Fibroblast of skin of left quadriceps (primary cell): Measurements from ENCODE around the gene AGBL1.

Experiments
- DNase-seq, 2 experiments: peaks; one replicate each; pipeline ENCODE4 v3.0.0-alpha.2; 2013; ENCODE audit warnings: low read depth in 2 of 2

AGBL1 gene

DNA sequence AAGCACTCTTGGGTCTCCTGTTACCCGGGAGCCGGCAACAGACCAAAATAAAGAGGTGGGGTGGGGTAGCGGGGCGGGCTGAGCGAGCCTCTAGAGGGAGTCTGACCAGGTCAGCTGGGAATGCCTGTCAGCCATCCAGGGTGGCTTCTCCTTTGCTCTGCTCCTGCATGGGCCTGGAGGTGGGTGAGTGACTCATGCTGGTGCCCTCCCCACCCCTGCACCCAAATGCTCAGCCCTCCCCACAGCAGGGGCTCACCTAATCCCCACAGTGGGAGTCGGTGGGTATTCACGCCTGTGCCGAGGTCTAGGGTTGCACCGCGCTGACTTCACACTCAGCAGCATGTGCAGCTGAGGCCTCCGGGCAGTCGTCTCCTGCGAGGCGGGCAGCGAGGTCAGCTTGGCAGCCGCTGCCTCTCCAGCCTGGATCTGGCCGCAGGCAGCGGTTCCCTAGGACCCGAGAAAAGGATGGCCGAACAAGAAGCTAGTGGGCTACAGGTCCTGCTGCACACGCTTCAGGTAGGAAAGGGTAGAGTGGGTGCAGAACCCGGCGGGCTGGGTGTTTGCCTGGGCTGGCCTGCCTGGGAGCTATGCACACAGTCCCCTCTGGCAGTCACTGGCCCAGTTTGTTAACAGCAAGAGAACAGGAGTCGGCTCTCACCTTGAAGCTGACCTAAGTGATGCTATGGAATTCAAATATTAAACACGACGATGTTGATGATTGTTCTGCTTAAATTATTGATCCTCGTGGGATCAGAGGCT is at the start of gene AGBL1:
Gene AGBL1 (plus strand): TSS at position 364 of the 759 bp plus-strand sequence.
- DNase-seq: no peak

DNA sequence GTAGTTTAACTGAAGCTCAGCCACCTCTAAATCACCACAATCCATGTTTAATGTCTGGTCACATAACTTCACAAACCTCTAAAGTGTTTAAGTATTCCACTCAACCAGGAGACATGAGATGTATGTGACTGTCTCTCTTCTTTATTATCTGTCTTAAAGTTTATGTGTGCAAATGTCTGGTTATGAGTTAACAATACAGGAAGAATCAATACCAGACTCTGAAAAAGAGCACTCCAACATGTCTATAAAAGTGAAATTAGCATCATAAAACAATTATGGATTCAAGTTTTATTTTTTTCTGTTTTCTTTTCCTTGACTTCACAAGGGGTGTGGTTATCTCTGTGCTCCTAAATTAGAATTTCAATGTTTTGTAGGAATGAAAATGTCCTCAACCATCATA is 44.8 kb upstream of the AGBL1 start:
- DNase-seq: no peak

DNA sequence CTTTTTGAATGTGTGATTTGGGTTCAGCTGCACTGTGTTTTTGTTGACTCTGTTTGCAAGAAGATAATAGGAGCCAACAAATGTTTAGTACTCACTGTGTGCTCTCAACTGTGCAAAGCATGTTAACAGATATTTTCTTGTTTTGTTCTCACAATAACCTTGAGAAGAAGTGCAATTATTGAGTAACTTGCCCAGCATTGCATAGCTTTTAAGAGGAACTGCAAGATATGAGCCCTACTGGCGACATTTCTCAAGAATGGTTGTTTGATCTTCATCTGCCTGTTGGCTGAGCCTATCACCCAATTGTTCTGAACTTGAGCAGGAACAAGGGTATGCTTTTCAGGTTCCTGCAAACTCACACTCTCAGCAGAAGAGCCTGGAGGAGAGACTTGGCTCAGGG is 43.4 kb upstream of the AGBL1 start:
- no peak for DNase-seq

DNA sequence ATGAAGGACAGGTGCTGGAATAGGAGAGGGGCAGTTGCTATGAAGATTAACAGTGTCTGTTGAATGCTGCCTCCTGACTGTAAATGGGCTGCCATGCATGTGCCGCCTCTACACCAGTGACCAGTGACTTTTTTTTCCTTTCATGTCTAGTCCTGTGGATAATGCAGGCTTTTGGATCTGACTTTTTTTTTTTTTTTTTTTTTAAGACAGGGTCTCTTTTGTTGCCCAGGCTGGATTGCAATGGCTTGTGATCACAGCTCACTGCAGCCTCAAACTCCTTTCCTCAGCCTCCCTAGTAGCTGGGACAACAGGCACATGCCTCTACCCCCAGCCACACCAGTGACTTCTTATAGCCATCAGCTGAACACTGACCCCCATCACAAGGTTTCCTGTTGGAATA is 41.2 kb upstream of the AGBL1 start:
- no peak for DNase-seq

DNA sequence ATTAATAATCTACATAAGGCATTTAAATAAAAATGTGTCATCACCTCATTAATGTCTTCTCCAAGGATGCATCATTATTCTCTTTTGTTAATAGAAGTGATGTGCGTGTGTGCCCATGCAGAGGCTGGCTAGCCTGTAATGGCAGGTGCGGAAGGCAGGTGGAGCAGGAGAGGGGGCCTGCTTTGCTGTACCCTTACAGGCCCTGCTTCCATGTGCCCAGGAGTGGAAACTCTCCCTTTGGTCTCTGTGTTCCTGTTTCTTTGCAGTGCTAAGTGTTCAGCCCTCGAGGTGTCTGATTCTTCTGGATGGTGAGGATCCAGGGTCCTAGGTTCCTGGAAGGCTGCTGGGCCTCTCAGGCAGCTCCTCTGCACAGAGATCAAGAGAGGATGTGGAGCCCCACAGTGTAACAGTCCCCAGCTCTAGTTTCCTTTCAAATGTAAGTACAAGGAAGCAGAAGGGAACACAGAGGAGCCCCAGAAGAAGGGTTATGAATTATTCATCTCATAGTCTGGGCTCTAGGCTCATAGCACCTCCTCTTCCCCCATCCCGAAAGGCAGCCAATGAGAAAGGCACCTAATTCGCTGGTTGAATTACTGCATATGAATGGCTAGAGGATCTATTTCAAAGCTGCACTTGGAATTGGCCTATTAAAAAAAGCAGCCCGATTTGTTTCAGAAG is 39.2 kb upstream of the AGBL1 start:
- DNase-seq: no peak

DNA sequence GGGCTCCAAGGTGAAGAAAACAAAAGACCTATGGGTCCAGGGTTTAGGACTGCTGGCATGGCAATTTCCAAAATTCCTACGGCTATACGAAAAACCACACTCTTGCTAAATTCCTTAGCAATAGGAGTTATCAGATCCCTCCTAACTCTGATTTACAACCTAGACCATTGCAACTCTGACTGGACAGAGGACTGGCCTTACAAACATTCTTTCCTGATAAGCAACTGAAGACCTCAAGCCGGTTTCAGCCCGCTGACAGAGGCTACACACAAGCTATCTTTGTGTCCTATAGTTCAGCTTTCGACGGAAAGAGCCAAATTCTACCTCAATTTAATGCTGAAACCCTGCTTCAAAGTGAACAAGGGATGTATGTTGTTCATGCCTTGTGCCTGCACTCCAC is 38.3 kb upstream of the AGBL1 start:
- no peak for DNase-seq

DNA sequence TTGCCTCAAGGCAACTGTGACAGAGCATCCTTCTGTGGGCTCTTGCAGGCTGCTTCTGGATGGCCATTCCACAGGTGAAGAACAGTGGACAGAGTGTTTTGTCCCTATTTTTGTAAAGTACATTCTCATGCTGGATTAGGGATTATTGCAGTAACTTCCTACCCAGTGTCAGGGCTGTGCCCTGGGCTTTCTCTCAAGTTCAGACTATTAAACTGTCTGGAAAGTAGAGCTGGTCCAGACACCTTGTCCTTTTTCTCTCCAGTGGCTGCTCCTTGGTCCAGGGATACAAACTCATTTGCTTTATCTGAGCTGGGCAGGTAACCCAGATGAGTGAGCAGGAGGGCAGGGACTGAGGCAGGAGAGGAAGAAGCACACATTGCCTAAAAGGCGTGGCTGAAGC is 37.4 kb upstream of the AGBL1 start:
- DNase-seq: no peak

DNA sequence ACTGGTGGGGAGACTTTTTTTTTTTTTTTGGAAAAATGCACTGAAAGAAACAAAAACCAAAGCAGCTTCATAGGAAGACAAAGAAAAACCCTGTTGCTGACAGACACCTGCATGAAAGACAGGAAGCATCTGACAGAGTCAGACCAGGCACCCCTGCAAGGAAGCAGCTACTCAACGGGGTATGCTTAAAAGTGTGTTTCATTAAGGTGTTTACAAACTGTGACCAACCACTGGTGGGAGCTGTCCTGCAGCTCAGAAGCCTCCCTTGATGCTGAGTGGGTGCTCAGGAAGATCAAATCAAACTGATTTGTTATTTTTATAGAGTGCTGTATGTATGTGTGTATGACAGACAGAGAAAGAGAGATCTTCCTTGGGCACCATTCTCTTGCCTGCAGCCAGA is 34.7 kb upstream of the AGBL1 start:
- no peak for DNase-seq

DNA sequence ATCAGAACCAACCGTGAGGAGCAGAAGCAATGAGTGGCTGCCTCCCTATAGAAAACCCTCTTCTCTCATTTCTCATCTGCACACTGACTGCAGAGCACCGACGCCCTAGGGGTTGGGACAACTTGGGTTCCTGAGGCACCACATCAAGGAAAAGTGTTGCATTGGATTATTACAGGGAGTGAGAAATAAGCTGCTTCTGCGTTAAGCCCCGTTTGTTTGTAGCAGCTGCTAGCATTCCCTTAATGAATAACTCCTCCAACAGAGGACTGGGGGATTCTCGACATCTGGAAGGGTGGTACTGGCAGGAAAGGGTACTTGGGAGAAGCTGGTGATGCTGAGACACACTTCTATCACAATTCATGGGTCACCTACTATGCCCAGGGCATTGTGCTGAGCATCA is 25.3 kb upstream of the AGBL1 start:
- DNase-seq: no peak

DNA sequence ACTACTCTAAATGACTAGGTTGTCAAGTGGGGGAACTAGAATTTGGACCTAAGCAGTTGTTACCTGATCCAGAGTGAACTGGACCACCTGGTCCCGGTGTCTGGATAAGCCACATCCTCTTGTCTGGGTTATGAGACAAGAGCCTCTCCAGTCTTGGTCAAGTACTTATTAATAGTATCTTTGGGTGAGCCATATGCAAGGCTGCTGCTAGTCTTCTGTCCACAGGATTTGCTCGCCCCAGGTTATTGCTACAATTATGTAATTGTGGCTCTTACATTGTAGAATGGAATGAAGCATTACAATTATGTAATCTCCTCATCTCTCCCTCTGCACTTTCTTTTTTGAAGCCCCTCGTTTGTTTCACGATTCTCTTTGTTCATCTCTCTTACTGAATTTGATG is 24.0 kb upstream of the AGBL1 start:
- DNase-seq: no peak

DNA sequence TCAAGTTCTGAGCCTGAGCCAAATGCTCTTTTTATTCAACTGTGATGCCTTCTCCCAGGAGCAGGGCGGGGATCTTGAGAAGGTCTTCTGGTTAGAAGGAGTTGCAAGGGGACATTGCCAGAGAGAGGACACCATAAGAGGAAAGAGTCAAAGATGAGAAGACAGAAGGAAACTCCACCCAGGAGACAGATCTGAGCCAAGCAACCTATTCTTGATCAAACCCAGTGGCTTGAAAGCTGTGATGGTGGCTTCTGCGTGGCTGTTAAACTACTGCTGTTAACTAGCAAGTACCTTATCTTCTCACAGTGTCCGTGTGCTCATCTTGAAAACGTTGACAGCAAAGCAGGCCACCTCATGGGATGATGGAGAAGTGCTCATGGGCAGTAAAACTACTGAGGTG is 19.8 kb upstream of the AGBL1 start:
- no peak for DNase-seq

DNA sequence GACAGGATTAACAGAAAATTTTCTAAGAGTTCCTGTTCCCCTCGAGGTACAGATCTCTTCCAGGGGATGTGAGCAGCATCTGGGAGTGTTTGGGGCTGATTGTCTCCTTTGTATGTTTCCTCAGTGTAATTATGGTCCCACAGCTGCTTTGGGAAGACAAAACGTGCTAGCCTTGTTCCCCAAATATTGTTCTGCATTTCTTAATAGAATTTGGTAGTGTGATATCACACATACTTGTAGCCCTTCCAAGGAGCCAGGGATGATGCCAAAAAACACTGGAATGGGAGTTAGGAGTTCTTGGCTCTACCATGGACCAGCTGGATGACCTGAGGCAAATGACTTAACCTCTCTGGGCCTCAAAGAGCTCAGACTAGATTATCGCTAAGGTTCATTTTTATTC is 19.0 kb upstream of the AGBL1 start:
- no peak for DNase-seq

DNA sequence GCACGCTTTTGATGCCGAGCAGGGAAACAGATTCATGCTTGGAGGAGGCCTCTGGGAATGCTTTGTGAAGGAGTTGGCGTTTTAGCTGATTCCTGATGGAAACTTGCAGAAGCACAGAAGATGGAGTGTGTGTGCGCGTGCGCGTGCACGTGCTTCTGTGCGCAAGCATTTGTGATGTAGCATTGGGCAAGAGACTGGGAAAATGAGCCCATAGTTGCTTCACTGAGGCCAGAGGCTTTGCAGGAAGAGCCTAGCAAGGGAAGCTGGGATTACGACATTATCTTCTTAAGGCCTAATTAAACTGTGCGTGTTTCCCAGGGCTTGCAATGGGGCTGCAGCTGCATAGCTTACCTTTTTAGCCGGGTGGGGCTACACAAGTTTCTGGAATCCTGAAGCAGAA is 18.1 kb upstream of the AGBL1 start:
- no peak for DNase-seq

DNA sequence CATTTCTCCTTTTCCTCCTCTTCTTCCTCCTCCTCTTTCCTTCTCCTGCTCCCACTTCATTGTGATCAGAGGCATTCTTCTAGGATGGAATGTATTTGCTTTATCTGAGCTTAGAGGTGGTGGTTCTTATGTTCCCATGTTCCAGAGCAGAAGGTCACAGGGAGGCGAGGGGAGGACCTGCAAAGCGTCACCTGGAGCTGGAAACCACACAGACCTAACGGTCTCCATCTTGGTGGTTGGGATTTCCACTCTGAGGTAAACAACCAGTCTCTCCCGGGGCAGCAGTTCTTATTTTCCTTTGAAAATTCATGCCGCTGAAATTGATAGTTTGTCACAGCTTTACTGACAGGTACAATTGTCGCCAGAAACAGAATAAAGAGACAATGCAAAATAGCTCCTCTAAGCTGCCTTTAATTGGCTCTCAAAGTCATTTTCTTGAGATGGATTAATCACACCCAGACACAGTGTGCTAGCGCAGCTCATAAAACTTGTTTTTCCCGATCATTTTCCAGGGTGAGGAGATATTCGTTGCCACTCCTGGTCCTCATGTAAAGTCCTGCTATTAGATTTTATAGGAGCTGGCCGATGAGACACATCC is 16.9 kb upstream of the AGBL1 start:
- DNase-seq: no peak

DNA sequence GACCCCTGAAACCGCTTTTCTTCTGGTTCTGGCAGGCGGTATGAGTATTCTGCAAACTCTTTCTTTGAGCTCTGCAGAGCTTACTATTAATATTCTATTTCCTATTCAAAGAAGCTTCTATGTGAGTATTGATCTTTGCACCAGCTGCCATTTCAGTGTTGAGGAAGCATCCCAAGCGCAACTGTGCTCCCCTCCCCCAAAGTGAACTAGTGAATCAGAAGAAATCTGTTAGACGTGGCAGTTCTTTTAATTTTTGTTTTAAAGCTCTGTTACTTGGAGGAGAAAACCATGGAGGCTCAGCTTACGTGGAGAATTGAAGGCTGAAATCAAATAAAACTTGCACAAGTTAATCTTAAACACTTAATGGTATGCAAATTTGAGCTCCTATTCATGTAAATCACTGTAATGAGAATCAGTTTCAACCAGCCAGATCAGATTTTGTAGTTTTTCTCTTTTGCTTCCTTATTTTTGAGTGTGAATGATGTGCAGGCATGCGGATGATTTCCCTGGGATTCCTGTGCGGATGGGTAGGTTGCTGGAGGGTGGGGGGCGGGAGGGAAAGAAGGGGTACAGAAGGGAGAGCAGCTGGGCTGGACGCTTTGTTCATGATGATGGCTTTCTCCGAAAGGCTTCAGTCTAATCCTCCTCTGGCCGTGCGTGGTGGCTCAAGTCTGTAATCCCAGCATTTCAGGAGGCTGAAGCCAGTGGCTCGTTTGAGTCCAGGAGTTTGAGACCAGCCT is 16.1 kb upstream of the AGBL1 start:
- no peak for DNase-seq

DNA sequence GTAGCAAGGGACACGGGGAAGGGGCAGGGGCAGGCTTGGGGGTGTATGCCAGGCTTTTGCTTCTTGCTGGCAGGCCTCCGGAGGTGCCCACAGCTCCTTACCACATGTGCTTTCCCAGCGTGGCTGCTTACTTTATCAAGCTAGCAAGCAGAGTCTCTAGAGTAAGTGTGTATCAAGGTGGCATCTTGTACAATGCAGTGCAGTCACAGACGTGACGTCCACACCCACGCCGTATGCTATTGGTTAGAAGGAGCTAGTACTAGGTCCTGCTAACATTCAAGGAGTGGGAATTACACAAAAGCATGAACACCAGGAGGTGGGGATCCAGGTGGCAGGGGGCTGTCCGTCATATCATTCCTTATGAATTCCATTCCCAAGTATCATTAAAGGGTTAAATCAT is 15.3 kb upstream of the AGBL1 start:
- DNase-seq: no peak

DNA sequence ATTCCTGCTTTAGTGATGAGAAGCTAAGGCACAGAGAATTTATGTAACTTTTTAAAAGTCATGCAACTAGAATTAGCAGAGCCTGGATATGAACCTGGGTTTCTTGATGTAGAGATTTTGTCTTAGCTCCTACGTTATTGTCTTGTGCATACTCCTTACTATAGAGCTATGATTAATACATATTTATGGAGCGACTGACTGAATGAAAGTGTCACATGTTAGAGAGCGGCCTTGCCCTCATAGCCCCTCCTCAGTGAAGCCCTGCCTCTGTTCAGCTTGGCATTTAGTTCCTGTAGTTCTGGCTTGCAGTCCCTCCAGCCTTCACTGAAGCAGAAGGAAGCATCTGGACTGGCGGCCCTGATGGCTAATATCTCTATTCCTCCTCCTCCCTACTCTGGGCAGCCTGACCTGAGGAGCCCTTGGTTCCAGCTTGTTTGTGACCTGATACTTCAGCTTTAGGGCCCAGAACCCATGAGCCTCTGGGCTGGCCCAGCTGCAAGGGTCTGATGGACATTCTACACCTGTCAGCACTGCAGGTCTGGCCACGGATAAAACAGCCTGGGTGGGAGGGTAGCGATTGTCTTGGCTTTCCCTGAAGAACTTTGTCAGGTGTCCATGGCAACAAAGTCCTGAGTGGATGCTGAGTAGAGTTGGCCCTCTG is 13.4 kb upstream of the AGBL1 start:
- no peak for DNase-seq

DNA sequence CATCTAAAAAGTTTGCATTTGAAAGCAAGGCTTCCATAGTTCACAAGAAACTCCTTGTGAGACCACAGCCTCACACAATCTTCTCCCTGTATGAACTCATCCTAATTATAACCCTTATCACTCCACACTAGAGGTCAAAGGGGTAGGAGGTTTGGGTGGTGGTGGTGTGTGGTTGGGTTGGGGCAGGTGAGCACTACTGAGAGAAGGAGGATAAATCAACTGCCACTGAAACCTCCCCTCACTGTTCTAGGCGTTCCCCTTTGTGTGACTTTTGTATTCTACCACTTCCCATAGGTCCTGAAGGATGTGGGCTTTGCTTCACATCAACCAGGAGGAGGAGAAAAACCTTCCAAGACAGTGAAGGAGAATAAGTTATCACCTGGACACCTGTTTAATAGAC is 6.4 kb upstream of the AGBL1 start:
- DNase-seq: no peak

DNA sequence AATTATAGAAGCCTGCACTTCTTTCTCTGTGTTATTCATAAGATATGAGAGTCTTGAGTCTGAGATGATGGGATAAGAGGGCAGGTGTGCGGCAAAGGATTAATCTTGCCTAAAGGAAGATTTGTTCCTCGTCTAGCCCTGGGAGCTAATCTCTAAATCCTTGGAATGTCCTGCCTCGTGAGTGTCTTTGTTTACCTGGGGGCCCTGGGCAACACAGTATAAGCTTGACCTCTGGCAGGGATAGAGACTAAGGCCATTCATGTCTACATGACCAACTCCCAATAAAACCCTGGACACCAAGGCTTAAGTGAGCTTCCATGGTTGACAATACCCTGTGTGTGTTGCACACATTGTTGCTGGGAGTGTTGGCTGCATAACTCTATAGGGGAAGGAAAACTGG is 3.2 kb upstream of the AGBL1 start:
- DNase-seq: no peak

DNA sequence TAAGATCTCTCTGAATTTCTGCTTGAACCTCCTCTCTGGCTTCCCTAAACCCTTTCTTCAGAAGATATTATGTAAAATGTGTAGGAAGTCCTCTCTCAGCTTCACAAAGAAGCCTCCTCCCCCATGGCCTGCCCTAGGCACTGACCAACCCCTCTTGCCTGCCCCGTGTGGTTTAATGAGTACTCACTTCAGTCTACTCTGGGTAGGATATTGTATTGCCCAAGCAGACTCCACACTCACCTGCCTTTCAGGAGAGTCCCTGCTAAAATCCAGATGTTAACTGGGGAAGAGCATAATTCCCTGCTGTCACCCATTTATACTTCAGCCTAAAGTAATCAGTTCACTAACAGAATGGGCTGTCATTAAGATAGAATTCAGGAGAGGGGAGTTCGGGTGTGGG is 2.6 kb upstream of the AGBL1 start:
- DNase-seq: no peak

DNA sequence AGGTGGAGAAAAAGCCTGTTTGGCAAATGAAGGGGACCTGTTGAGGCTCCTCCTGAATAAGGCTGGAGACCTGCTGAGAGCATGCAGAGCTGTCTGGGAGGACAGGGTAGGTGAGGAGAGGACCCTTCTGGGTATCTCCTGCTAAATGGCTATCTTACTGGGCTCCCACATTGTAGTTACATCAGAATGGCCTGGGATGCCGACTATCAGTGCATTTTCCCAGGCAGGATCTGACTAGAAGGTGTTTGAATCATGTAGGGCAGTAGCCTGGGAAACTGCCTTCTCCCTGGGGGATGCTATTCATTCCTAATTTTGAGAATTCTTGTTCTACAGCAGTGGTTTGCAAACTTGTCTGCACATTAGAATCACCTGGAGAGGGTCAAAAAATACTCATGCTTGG is 631 bp downstream of the AGBL1 start:
- no peak for DNase-seq
